ENCODE data around the gene VDAC1. TPM values are rescaled to one million over a fixed set of nuclear protein-coding genes. Genes with fewer than 3 reads are reported as not detected.

The VDAC1 gene
- total and polyA plus RNA-seq, 2 of the 8 experiments (the other 6 are each of a cell fraction or from before 2014, with no cell fraction given), result 111 to 301 TPM

DNA sequence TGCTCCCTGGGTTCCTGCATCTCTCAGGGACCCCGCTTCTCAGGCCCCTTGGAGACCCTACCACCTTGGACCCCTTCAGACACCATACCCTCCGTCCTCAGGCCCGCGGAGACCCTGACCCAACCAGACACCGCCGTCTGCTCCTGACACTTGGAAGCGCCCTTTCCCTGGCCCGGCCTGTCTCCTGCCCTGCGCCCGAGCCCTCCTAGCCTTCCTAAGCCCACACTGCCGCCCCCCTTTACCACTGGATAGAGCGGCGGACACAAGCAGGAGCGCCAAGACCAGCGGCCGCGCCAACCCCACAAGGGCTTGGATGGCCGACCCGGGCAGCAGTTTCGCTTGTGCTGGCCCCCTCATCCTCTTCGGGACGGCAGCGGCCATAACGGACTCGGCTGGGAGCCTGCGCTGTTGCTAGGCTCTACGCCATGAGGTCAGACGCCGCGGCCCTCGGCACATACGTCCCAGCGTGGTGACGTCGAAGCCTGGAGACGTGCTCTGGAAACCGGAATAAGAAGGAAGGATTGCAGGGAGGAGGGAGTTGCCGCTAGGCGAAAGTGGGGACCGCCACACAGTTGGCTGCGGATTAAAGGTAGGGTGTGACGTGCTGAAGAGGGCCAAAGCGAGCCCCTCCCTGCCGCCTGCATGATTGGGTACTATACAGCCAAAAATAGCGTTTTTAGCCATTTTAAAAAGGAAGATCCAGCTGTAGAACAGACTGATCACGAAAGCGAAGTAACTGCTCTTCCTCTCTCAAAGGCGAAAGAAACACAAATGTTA is 36.4 kb downstream of the VDAC1 start, which contains the start of gene C5orf15:
TSS of gene C5orf15 (minus strand) at position 422 of the 777 bp plus-strand sequence. CDS start at position 381, 41 bp downstream.
- H3K27ac ChIP-seq (ENCODE audit: low read depth, low read length), result peak within 1 kb of the TSS; percentile 87
- WGBS, 2 experiments (ENCODE audit: extremely low coverage in 1 of 2, insufficient coverage in 1 of 2, insufficient read length in 1 of 2, insufficient replicate concordance in 2 of 2, low coverage in 1 of 2, low lambda C conversion rate in 2 of 2, missing lambda C conversion rate in 1 of 2), result 1% methylated on average over 48 of the region's 48 CpGs; no CpG with 5 or more reads in 1 of the 2 experiments
- H3K18ac ChIP-seq (ENCODE audit: extremely low read depth, low read length), result peak within 1 kb of the TSS; percentile 91
- peak within 1 kb of the TSS; percentile 52 for H3K56ac ChIP-seq (replicated peaks; ENCODE audit: insufficient read length, low read depth, low read length)
- H2BK5ac ChIP-seq (ENCODE audit: low read depth, low read length), result peak within 1 kb of the TSS; percentile 56
- no peak within 1 kb of the TSS for H2BK12ac ChIP-seq (ENCODE audit: low read depth, low read length)
- H2AK5ac ChIP-seq (ENCODE audit: low read depth, low read length), result no peak within 1 kb of the TSS
- H3K4me1 ChIP-seq (replicated peaks in 1 of 4; ENCODE audit: control insufficient read depth in 3 of 4, insufficient read depth in 4 of 4, low read length in 3 of 4), result peaks cover 0 to 3% (median under 1%) of the 10 kb centered on the region in 4 experiments; a peak in 1 of 7 replicates
- no peaks in the 10 kb centered on the region for H3K9me3 ChIP-seq (ENCODE audit: insufficient read depth in 2 of 2, low read depth in 1 of 2, low read length in 1 of 2)
- H3K14ac ChIP-seq (ENCODE audit: insufficient read length), result no peak within 1 kb of the TSS
- peak within 1 kb of the TSS; percentile 95 for H4K5ac ChIP-seq (ENCODE audit: insufficient read length, low read depth, low read length)
- H4K91ac ChIP-seq (replicated peaks; ENCODE audit: insufficient read length, low read length), result peak within 1 kb of the TSS; percentile 92
- H4K20me1 ChIP-seq (replicated peaks in 1 of 2; ENCODE audit: control insufficient read depth in 1 of 2, insufficient read depth in 2 of 2, low read length in 2 of 2), result no peaks in the 10 kb centered on the region
- H3K4me2 ChIP-seq (ENCODE audit: insufficient read depth in 1 of 2, low read depth in 2 of 2, low read length in 2 of 2), result peak within 1 kb of the TSS; percentile 86 to 90
- H2BK20ac ChIP-seq (ENCODE audit: low read length), result no peak within 1 kb of the TSS
- H3K27me3 ChIP-seq (replicated peaks in 1 of 4; ENCODE audit: control insufficient read depth in 3 of 4, extremely low read depth in 1 of 4, insufficient read depth in 3 of 4, low read length in 3 of 4), result no peaks in the 10 kb centered on the region
- ChIA-PET POLR2A (ENCODE audit: partially characterized antibody) (interaction anchor here (0.7 kb wide), 1 partner anchor 185 kb away, joined by 3 read pairs; no protein-coding TSS in a partner anchor), CTCF (ENCODE audit: partially characterized antibody) (interaction anchor here (2.3 to 2.4 kb wide), 3 partner anchors 12 to 27 kb away, joined by 9 to 13 read pairs (median 10); no protein-coding TSS in a partner anchor)
- peak within 1 kb of the TSS; percentile 82; the same call in 1 of the 2 replicates for H2AFZ ChIP-seq (ENCODE audit: low read length)
- no peak within 1 kb of the TSS for H2BK15ac ChIP-seq (ENCODE audit: low read length)
- H3K9ac ChIP-seq (replicated peaks in 1 of 4; ENCODE audit: extremely low read depth in 1 of 4, low read depth in 3 of 4, low read length in 3 of 4), result peak within 1 kb of the TSS; percentile 80 to 86 (median 82)
- FAIRE-seq, result peak; percentile 92
- H3K79me2 ChIP-seq (ENCODE audit: control insufficient read depth in 1 of 2, insufficient read depth in 2 of 2, low read length in 2 of 2), result peaks cover 0 to 36% of the 10 kb centered on the region in 2 experiments; a peak in 2 of 4 replicates
- H3K23ac ChIP-seq (ENCODE audit: insufficient read length), result no peak within 1 kb of the TSS
- peak; percentile 86 to 91 for DNase-seq (ENCODE audit: low read depth in 1 of 2, low spot score in 2 of 2)
- H2BK120ac ChIP-seq (replicated peaks; ENCODE audit: low read depth, low read length), result no peak within 1 kb of the TSS
- peak within 1 kb of the TSS; percentile 76 to 90 (median 88) for H3K4me3 ChIP-seq (ENCODE audit: extremely low read depth in 1 of 4, insufficient read depth in 2 of 4, low read depth in 3 of 4, low read length in 4 of 4)
- H3K4ac ChIP-seq (replicated peaks; ENCODE audit: insufficient read length, low read depth, low read length), result no peak within 1 kb of the TSS
- peak within 1 kb of the TSS; percentile 96 for H4K8ac ChIP-seq (ENCODE audit: extremely low read depth, insufficient read depth, low read length)
- H3K79me1 ChIP-seq (ENCODE audit: low read depth, low read length), result peaks cover 2% of the 10 kb centered on the region
- peaks cover 4 to 12% (median 9%) of the 10 kb centered on the region in 4 experiments for H3K36me3 ChIP-seq (ENCODE audit: control insufficient read depth in 2 of 4, insufficient read depth in 4 of 4, low read length in 3 of 4)
- peaks cover 6% of the 10 kb centered on the region; the same call in 1 of the 2 replicates for H3K23me2 ChIP-seq (ENCODE audit: low read depth, low read length)
- TF ChIP-seq KDM4A (IDR thresholded peaks at IDR 0.05; ENCODE audit: low read depth, low read length, severe bottlenecking), result peak; percentile 90
- peak; percentile 89 for TF ChIP-seq TAF1 (IDR thresholded peaks at IDR 0.05; ENCODE audit: low read depth, low read length)
- TF ChIP-seq, protein P1, sequence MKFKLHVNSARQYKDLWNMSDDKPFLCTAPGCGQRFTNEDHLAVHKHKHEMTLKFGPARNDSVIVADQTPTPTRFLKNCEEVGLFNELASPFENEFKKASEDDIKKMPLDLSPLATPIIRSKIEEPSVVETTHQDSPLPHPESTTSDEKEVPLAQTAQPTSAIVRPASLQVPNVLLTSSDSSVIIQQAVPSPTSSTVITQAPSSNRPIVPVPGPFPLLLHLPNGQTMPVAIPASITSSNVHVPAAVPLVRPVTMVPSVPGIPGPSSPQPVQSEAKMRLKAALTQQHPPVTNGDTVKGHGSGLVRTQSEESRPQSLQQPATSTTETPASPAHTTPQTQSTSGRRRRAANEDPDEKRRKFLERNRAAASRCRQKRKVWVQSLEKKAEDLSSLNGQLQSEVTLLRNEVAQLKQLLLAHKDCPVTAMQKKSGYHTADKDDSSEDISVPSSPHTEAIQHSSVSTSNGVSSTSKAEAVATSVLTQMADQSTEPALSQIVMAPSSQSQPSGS (IDR thresholded peaks at IDR 0.05; ENCODE audit: low read length), result peak; percentile 88
- TF ChIP-seq ASH2L (IDR thresholded peaks at IDR 0.05; ENCODE audit: low read length), result peak; percentile 77
- TF ChIP-seq YY1 (IDR thresholded peaks at IDR 0.05; ENCODE audit: low read depth, low read length), result peak; percentile 93
- no peak for TF ChIP-seq BACH1 (IDR thresholded peaks at IDR 0.05; ENCODE audit: low read length)
- peak; percentile 47; the same call in 1 of the 2 replicates for TF ChIP-seq KDM5A (IDR thresholded peaks at IDR 0.05; ENCODE audit: low read length)
- no peak for TF ChIP-seq ZNF274 (IDR thresholded peaks at IDR 0.05; ENCODE audit: borderline replicate concordance, extremely low read depth, low read length)
- peak; percentile 64 to 85 for TF ChIP-seq POLR2A (IDR thresholded peaks at IDR 0.05; ENCODE audit: control extremely low read depth in 1 of 2, low read depth in 2 of 2, low read length in 2 of 2)
- no peak for TF ChIP-seq JUND (IDR thresholded peaks at IDR 0.05; ENCODE audit: low read length)
- TF ChIP-seq CREB1 (IDR thresholded peaks at IDR 0.05), result peak; percentile 97

Measured in H1 (cell line).